ENCODE results near the gene MTURN.

Gene MTURN

GRCh38 chr7:30175636-30176147, 40.9 kb downstream of the MTURN start:
- Histone ChIP-seq H3K27me3 (ENCODE audit: control insufficient read depth, insufficient read depth, low read length) (peaks cover 2% of the 10 kb centered on the region), H3K4me1 (ENCODE audit: control insufficient read depth, insufficient read depth, low read length) (peaks cover 4% of the 10 kb centered on the region), H3K9me3 (ENCODE audit: control insufficient read depth, insufficient read depth, low read length) (no peaks in the 10 kb centered on the region), H3K36me3 (ENCODE audit: control insufficient read depth, insufficient read depth, low read length) (no peaks in the 10 kb centered on the region), H3K4me3 (ENCODE audit: low read depth, low read length) (no peak overlapping the region), H3K9ac (ENCODE audit: low read depth, low read length) (no peak overlapping the region)

GRCh38 chr7:30176463-30177109, 41.8 kb downstream of the MTURN start:
- H3K27me3 ChIP-seq (ENCODE audit: control insufficient read depth, insufficient read depth, low read length): no peaks in the 10 kb centered on the region
- H3K4me3 ChIP-seq (ENCODE audit: low read depth, low read length): no peak overlapping the region
- no peaks in the 10 kb centered on the region for H3K36me3 ChIP-seq (ENCODE audit: control insufficient read depth, insufficient read depth, low read length)
- peaks cover 4% of the 10 kb centered on the region for H3K4me1 ChIP-seq (ENCODE audit: control insufficient read depth, insufficient read depth, low read length)
- H3K9me3 ChIP-seq (ENCODE audit: control insufficient read depth, insufficient read depth, low read length): no peaks in the 10 kb centered on the region
- no peak overlapping the region for H3K9ac ChIP-seq (ENCODE audit: low read depth, low read length)

- Histone ChIP-seq H3K9me3 (ENCODE audit: control insufficient read depth, insufficient read depth, low read length) (no peaks in the 10 kb centered on the region), H3K4me3 (ENCODE audit: low read depth, low read length) (no peak overlapping the region), H3K27me3 (ENCODE audit: control insufficient read depth, insufficient read depth, low read length) (no peaks in the 10 kb centered on the region), H3K36me3 (ENCODE audit: control insufficient read depth, insufficient read depth, low read length) (no peaks in the 10 kb centered on the region), H3K4me1 (ENCODE audit: control insufficient read depth, insufficient read depth, low read length) (peaks cover 4% of the 10 kb centered on the region), H3K9ac (ENCODE audit: low read depth, low read length) (no peak overlapping the region)
These were observed 42.4 kb downstream of the MTURN start for GRCh38 chr7:30177186-30177585.

GRCh38 chr7:30177965-30178364, 43.2 kb downstream of the MTURN start:
- H3K9me3 ChIP-seq (ENCODE audit: control insufficient read depth, insufficient read depth, low read length): no peaks in the 10 kb centered on the region
- no peaks in the 10 kb centered on the region for H3K36me3 ChIP-seq (ENCODE audit: control insufficient read depth, insufficient read depth, low read length)
- H3K4me1 ChIP-seq (ENCODE audit: control insufficient read depth, insufficient read depth, low read length): peaks cover 2% of the 10 kb centered on the region
- no peaks in the 10 kb centered on the region for H3K27me3 ChIP-seq (ENCODE audit: control insufficient read depth, insufficient read depth, low read length)
- no peak overlapping the region for H3K9ac ChIP-seq (ENCODE audit: low read depth, low read length)
- no peak overlapping the region for H3K4me3 ChIP-seq (ENCODE audit: low read depth, low read length)

- no peaks in the 10 kb centered on the region for H3K36me3 ChIP-seq (ENCODE audit: control insufficient read depth, insufficient read depth, low read length)
- H3K4me3 ChIP-seq (ENCODE audit: low read depth, low read length): no peak overlapping the region
- no peak overlapping the region for H3K9ac ChIP-seq (ENCODE audit: low read depth, low read length)
- peaks cover 2% of the 10 kb centered on the region for H3K4me1 ChIP-seq (ENCODE audit: control insufficient read depth, insufficient read depth, low read length)
- no peaks in the 10 kb centered on the region for H3K27me3 ChIP-seq (ENCODE audit: control insufficient read depth, insufficient read depth, low read length)
- no peaks in the 10 kb centered on the region for H3K9me3 ChIP-seq (ENCODE audit: control insufficient read depth, insufficient read depth, low read length)
These were observed 44.1 kb downstream of the MTURN start for GRCh38 chr7:30178748-30179436.

GRCh38 chr7:30180718-30181117, 45.9 kb downstream of the MTURN start:
- Histone ChIP-seq H3K4me1 (ENCODE audit: control insufficient read depth, insufficient read depth, low read length) (peaks cover 6% of the 10 kb centered on the region), H3K9ac (ENCODE audit: low read depth, low read length) (no peak overlapping the region), H3K36me3 (ENCODE audit: control insufficient read depth, insufficient read depth, low read length) (no peaks in the 10 kb centered on the region), H3K4me3 (ENCODE audit: low read depth, low read length) (no peak overlapping the region), H3K27me3 (ENCODE audit: control insufficient read depth, insufficient read depth, low read length) (no peaks in the 10 kb centered on the region), H3K9me3 (ENCODE audit: control insufficient read depth, insufficient read depth, low read length) (no peaks in the 10 kb centered on the region)

- Histone ChIP-seq H3K4me1 (ENCODE audit: control insufficient read depth, insufficient read depth, low read length) (peaks cover 6% of the 10 kb centered on the region), H3K27me3 (ENCODE audit: control insufficient read depth, insufficient read depth, low read length) (no peaks in the 10 kb centered on the region), H3K4me3 (ENCODE audit: low read depth, low read length) (no peak overlapping the region), H3K36me3 (ENCODE audit: control insufficient read depth, insufficient read depth, low read length) (no peaks in the 10 kb centered on the region), H3K9me3 (ENCODE audit: control insufficient read depth, insufficient read depth, low read length) (no peaks in the 10 kb centered on the region), H3K9ac (ENCODE audit: low read depth, low read length) (no peak overlapping the region)
These were observed 46.4 kb downstream of the MTURN start for GRCh38 chr7:30181211-30181610.

GRCh38 chr7:30181736-30182522, 47.1 kb downstream of the MTURN start:
- Histone ChIP-seq H3K9ac (ENCODE audit: low read depth, low read length) (no peak overlapping the region), H3K36me3 (ENCODE audit: control insufficient read depth, insufficient read depth, low read length) (no peaks in the 10 kb centered on the region), H3K9me3 (ENCODE audit: control insufficient read depth, insufficient read depth, low read length) (peaks cover 2% of the 10 kb centered on the region), H3K4me1 (ENCODE audit: control insufficient read depth, insufficient read depth, low read length) (peaks cover 4% of the 10 kb centered on the region), H3K27me3 (ENCODE audit: control insufficient read depth, insufficient read depth, low read length) (no peaks in the 10 kb centered on the region), H3K4me3 (ENCODE audit: low read depth, low read length) (no peak overlapping the region)

- no peaks in the 10 kb centered on the region for H3K27me3 ChIP-seq (ENCODE audit: control insufficient read depth, insufficient read depth, low read length)
- H3K9ac ChIP-seq (ENCODE audit: low read depth, low read length): no peak overlapping the region
- H3K36me3 ChIP-seq (ENCODE audit: control insufficient read depth, insufficient read depth, low read length): no peaks in the 10 kb centered on the region
- H3K4me1 ChIP-seq (ENCODE audit: control insufficient read depth, insufficient read depth, low read length): peaks cover 4% of the 10 kb centered on the region
- H3K9me3 ChIP-seq (ENCODE audit: control insufficient read depth, insufficient read depth, low read length): peaks cover 4% of the 10 kb centered on the region
- no peak overlapping the region for H3K4me3 ChIP-seq (ENCODE audit: low read depth, low read length)
These were observed 48.0 kb downstream of the MTURN start for GRCh38 chr7:30182814-30183213.

GRCh38 chr7:30183749-30184369, 49.1 kb downstream of the MTURN start:
- Histone ChIP-seq H3K4me3 (ENCODE audit: low read depth, low read length) (no peak overlapping the region), H3K9ac (ENCODE audit: low read depth, low read length) (no peak overlapping the region), H3K9me3 (ENCODE audit: control insufficient read depth, insufficient read depth, low read length) (peaks cover 4% of the 10 kb centered on the region), H3K4me1 (ENCODE audit: control insufficient read depth, insufficient read depth, low read length) (peaks cover 4% of the 10 kb centered on the region), H3K36me3 (ENCODE audit: control insufficient read depth, insufficient read depth, low read length) (no peaks in the 10 kb centered on the region), H3K27me3 (ENCODE audit: control insufficient read depth, insufficient read depth, low read length) (no peaks in the 10 kb centered on the region)

- no peak overlapping the region for H3K4me3 ChIP-seq (ENCODE audit: low read depth, low read length)
- H3K9ac ChIP-seq (ENCODE audit: low read depth, low read length): no peak overlapping the region
- peaks cover 4% of the 10 kb centered on the region for H3K4me1 ChIP-seq (ENCODE audit: control insufficient read depth, insufficient read depth, low read length)
- H3K27me3 ChIP-seq (ENCODE audit: control insufficient read depth, insufficient read depth, low read length): no peaks in the 10 kb centered on the region
- no peaks in the 10 kb centered on the region for H3K36me3 ChIP-seq (ENCODE audit: control insufficient read depth, insufficient read depth, low read length)
- H3K9me3 ChIP-seq (ENCODE audit: control insufficient read depth, insufficient read depth, low read length): peaks cover 4% of the 10 kb centered on the region
These were observed 50.2 kb downstream of the MTURN start for GRCh38 chr7:30184791-30185487.

Data from iPS-15b (cell line).